ENCODE results near the gene EVC.

EVC gene

DNA sequence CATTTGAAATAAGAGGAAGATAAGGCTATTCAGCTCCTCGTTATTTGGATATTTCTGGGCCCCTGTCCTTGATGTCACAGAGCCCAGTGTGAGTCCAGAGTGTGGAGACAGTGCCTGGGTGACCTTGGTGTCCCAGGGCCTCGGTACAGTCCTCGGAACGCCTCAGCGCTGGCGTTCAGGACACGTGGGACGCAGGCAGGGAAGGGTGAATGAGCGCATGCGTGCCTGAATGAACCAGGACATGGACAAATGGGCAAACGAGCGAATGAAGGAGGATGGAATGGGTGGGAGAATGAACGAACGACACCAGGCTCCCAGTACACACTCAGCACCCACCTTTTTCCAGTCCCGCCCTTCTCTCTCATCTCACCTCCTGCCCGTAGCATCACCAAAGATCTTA lies 44.2 kb downstream of the EVC start:
- no peak overlapping the region for H3K4me3 ChIP-seq (ENCODE audit: low read depth, low read length)
- TF ChIP-seq, protein P1, sequence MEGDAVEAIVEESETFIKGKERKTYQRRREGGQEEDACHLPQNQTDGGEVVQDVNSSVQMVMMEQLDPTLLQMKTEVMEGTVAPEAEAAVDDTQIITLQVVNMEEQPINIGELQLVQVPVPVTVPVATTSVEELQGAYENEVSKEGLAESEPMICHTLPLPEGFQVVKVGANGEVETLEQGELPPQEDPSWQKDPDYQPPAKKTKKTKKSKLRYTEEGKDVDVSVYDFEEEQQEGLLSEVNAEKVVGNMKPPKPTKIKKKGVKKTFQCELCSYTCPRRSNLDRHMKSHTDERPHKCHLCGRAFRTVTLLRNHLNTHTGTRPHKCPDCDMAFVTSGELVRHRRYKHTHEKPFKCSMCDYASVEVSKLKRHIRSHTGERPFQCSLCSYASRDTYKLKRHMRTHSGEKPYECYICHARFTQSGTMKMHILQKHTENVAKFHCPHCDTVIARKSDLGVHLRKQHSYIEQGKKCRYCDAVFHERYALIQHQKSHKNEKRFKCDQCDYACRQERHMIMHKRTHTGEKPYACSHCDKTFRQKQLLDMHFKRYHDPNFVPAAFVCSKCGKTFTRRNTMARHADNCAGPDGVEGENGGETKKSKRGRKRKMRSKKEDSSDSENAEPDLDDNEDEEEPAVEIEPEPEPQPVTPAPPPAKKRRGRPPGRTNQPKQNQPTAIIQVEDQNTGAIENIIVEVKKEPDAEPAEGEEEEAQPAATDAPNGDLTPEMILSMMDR (IDR thresholded peaks at IDR 0.05; ENCODE audit: low read depth, low read length, missing control alignments) = no peak
- DNase-seq (ENCODE audit: low read depth) = no peak

DNA sequence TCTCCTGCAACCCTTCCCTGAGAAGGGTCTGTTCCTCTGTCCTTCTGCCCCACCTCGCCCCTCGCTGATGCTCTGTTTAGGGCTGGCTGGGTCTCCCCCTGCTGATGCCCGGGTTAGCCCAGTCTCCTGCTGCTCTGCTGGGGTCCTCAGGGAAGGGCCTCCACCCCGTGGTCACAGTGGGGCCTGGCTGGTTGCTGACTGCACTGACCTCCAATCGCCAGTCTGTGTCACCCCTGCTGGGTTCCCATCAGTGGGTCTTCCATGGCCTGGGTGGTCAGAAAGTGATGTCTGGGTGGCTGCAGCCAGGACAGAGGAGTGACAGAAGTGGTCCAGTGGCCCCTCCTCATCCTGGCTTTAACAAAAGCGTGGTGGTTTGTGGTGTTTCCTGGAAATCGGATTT lies 44.7 kb downstream of the EVC start:
- H3K4me3 ChIP-seq (ENCODE audit: low read depth, low read length) = no peak overlapping the region
- no peak for DNase-seq (ENCODE audit: low read depth)
- TF ChIP-seq, protein P1 (IDR thresholded peaks at IDR 0.05; ENCODE audit: low read depth, low read length, missing control alignments) = no peak

DNA sequence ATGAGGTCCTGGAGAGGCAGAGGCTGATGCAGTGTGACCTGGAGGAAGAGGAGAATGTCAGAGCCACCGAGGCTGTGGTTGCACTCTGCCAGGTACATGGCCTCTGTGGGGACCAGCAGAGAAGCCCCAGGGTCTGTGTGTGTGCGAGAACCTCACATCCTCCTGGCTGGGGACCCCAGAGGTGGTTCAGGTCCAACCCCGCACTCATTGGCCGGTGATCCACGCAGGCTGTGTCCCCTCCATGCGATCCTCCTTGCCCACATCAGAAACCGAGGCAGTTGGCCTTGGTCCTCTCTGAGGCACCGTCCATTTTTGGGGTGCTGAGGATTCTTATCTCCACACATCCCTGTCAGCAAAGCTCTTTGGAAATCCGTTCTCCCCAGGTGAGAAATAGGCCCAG lies 45.3 kb downstream of the EVC start:
- H3K4me3 ChIP-seq (ENCODE audit: low read depth, low read length) = no peak overlapping the region
- TF ChIP-seq, protein P1 (IDR thresholded peaks at IDR 0.05; ENCODE audit: low read depth, low read length, missing control alignments) = no peak
- no peak for DNase-seq (ENCODE audit: low read depth)

DNA sequence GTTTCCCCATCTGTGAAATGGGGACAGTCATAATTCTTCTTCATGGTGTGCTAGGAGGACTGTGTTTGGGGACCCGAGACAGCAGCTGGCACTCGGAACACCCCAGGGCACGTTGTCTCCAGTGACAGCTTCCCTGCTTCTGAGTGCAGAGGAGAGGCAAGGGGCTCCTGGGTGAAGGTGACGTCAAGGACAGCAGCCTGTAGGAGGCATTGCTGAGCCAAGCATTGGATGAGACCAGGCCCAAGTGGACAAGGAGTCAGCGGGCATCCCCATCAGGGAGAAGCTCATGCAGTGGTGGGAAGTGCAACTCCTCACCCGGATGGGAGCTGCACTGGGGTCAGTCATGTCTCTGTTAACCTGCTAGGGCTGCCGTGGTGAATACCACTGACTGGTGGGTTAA lies 46.1 kb downstream of the EVC start:
- TF ChIP-seq, protein P1 (IDR thresholded peaks at IDR 0.05; ENCODE audit: low read depth, low read length, missing control alignments) = no peak
- DNase-seq (ENCODE audit: low read depth) = no peak
- no peak overlapping the region for H3K4me3 ChIP-seq (ENCODE audit: low read depth, low read length)

DNA sequence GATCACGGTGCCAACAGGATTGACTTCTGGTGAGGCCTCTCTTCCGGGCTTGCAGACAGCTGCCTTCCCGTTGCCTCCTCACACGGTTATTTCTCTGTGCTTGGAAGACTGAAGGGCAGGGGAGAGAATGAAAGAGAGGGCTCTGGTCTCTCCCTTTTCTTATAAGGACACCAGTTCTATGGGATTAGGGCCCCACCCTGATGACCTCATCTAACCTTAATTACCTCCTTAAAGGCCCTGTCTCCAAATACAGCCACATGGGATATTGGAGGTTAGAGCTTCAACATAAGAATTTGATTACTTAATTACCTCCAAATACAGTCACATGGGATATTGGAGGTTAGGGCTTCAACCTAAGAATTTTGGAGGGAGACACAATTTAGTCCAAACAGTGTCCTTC lies 46.5 kb downstream of the EVC start:
- TF ChIP-seq, protein P1 (IDR thresholded peaks at IDR 0.05; ENCODE audit: low read depth, low read length, missing control alignments) = no peak
- no peak overlapping the region for H3K4me3 ChIP-seq (ENCODE audit: low read depth, low read length)
- DNase-seq (ENCODE audit: low read depth) = no peak

DNA sequence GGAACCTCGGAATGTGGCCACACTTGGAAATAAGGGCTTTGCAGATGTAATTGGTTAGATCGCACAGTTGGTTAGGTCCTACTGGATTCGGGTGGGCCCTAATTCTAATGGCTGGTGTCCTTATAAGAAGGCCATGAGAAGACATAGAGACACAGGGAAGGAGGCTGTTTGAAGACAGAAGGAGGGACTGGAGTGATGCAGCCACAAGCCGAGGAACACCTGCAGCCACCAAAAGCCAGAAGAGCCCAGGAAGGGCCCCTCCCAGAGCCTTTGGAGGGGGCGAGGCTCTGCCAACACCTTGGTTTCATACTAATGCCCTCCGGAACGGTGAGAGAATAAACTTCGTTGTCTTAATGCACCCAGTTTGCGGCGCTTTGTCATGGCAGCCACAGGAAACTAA lies 47.0 kb downstream of the EVC start:
- H3K4me3 ChIP-seq (ENCODE audit: low read depth, low read length) = no peak overlapping the region
- no peak for DNase-seq (ENCODE audit: low read depth)
- TF ChIP-seq, protein P1 (IDR thresholded peaks at IDR 0.05; ENCODE audit: low read depth, low read length, missing control alignments) = no peak

DNA sequence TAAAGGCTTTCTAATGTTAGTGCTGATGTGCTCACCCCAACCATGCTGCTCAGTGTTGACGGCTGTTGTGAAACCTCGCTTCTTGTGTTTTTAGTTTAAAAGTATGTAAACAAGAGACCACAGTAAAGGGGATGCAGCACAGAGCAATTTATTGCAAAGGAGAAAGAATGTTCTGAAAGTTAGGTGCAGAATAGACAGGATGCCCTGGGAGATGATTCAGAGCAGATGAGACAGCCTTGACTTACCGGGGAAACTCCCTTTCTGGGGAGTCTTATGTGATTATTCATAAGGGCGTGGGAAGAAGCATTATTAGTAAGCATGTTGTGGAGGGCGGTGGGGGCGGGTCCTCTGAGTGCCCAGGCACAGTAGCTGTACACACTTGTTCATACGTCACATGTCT lies 47.7 kb downstream of the EVC start:
- H3K4me3 ChIP-seq (ENCODE audit: low read depth, low read length) = no peak overlapping the region
- peak; percentile 38 for DNase-seq (ENCODE audit: low read depth)
- TF ChIP-seq, protein P1 (IDR thresholded peaks at IDR 0.05; ENCODE audit: low read depth, low read length, missing control alignments) = no peak
